OCI-LY7 (cell line): Measurements from ENCODE around the gene OR6B1. TPM values are rescaled to one million over a fixed set of nuclear protein-coding genes. Genes with fewer than 3 reads are reported as not detected.

Source experiments
- BruUV-seq: library from RNA; stranded (reverse); fragments of 400-500 nt; replicated peaks from 2 replicates; lab custom pipeline; 2021; lab: Mats Ljungman, UMichigan
- CTCF ChIA-PET: fragments of 300-600 bp; sonication (Branson Sonifier 250); formaldehyde crosslinking; loops from one replicate; lab custom pipeline; 2022; ENCODE audit warnings: antibody characterized with exemption; ENCODE audit not compliant: unreplicated experiment; lab: Charles Lee
- POLR2A ChIA-PET: fragments of 300-600 bp; sonication (Branson Sonifier 250); formaldehyde crosslinking; loops from one replicate; lab custom pipeline; 2022; ENCODE audit warnings: antibody characterized with exemption; lab: Charles Lee
- DNase-seq: peaks from one replicate; pipeline ENCODE4 v3.0.0-alpha.2; 2015; ENCODE audit warnings: low spot score
- H2AFZ ChIP-seq: fragments of 200-600 bp; sonication (generic), shearing (Covaris generic); 2 replicates; pipeline ENCODE4 v1.6.1; 2014; ENCODE audit warnings: mild to moderate bottlenecking, antibody characterized with exemption, low read length, moderate library complexity
- H3K27ac ChIP-seq: fragments of 200-600 bp; sonication (generic); 2 replicates; pipeline ENCODE4 v1.5.1; 2014; ENCODE audit warnings: mixed run types, low read depth, mild to moderate bottlenecking, moderate library complexity, low read length, inconsistent platforms; ENCODE audit not compliant: poor library complexity, severe bottlenecking
- H3K36me3 ChIP-seq: fragments of 200-600 bp; sonication (generic); 2 replicates; pipeline ENCODE4 v1.6.1; 2014; ENCODE audit warnings: mild to moderate bottlenecking, antibody characterized with exemption, low read length, moderate library complexity, mixed read lengths; ENCODE audit not compliant: insufficient read depth
- H3K4me1 ChIP-seq: fragments of 200-600 bp; sonication (generic); 2 replicates; pipeline ENCODE4 v1.5.1; 2014; ENCODE audit warnings: mild to moderate bottlenecking, low read length; ENCODE audit not compliant: insufficient read depth, poor library complexity, severe bottlenecking
- H3K4me2 ChIP-seq: fragments of 200-600 bp; sonication (generic); 2 replicates; pipeline ENCODE4 v1.6.1; 2014; ENCODE audit warnings: mild to moderate bottlenecking, low read length
- H3K4me3 ChIP-seq: fragments of 200-600 bp; sonication (generic); 2 replicates; pipeline ENCODE4 v1.5.1; 2014; ENCODE audit warnings: mild to moderate bottlenecking, low read depth, low read length; ENCODE audit not compliant: poor library complexity, severe bottlenecking
- H3K79me2 ChIP-seq: fragments of 200-600 bp; sonication (generic); 2 replicates; pipeline ENCODE4 v1.6.1; 2016; ENCODE audit warnings: low read depth, mild to moderate bottlenecking, low read length, moderate library complexity, mixed read lengths; ENCODE audit not compliant: insufficient read depth
- H3K9me2 ChIP-seq: fragments of 200-600 bp; sonication (generic); 2 replicates; pipeline ENCODE4 v1.6.1; 2016; ENCODE audit warnings: mild to moderate bottlenecking, low read length, mixed read lengths; ENCODE audit not compliant: insufficient read depth
- H3K9me3 ChIP-seq: fragments of 200-600 bp; sonication (generic); 2 replicates; pipeline ENCODE4 v1.6.1; 2014; ENCODE audit warnings: mild to moderate bottlenecking, mixed run types, low read length, mixed read lengths
- H4K20me1 ChIP-seq: fragments of 200-600 bp; sonication (generic); 2 replicates; pipeline ENCODE4 v1.6.1; 2014; ENCODE audit warnings: mild to moderate bottlenecking, antibody characterized with exemption, low read length, moderate library complexity, mixed read lengths; ENCODE audit not compliant: insufficient read depth
- EZH2phosphoT487 ChIP-seq: fragments of 200-600 bp; sonication (generic); IDR thresholded peaks from 2 replicates; pipeline ENCODE4 v1.6.1; 2018; ENCODE audit warnings: low read depth, borderline replicate concordance, mild to moderate bottlenecking, mixed run types, antibody characterized with exemption, low read length, moderate library complexity, mixed read lengths
- intact Hi-C: fragments of 100-400 bp; cut with micrococcal nuclease; formaldehyde crosslinking; loops from one replicate; pipeline ENCODE4 v1.10.0; 2022; ENCODE audit not compliant: unreplicated experiment
- total RNA-seq, 2 experiments: library from RNA; depleted of rRNA in 1 of 2; stranded (reverse); fragments of >200 nt in 1 of 2; shearing (Covaris generic) in 1 of 2; gene quantifications; 2 replicates each; pipeline ENCODE4 v1.2.3, GENCODE V29; 2014 to 2022
- TF ChIP-seq, protein P1 (sequence below): fragments of 200-600 bp; sonication (generic); conservative IDR thresholded peaks from 2 replicates; pipeline ENCODE4 v1.5.1; 2014; ENCODE audit warnings: mild to moderate bottlenecking, antibody characterized with exemption, low read length, moderate library complexity, mixed read lengths

The OR6B1 gene
- total RNA-seq, 2 experiments from 2014 or later: not detected

GRCh38 chr7:144001543-144001942 is 1.4 kb downstream of the OR6B1 start:
- H3K36me3 ChIP-seq: no peaks in the 10 kb centered on the region
- ChIA-PET CTCF (no interaction called here), POLR2A (no interaction called here)
- no peak overlapping the region for H3K27ac ChIP-seq
- no peaks in the 10 kb centered on the region for H3K4me1 ChIP-seq
- no peak for DNase-seq
- H4K20me1 ChIP-seq: no peaks in the 10 kb centered on the region
- H2AFZ ChIP-seq: no peak overlapping the region
- no peak overlapping the region for H3K4me3 ChIP-seq
- intact Hi-C loops: no loop called here
- H3K9me3 ChIP-seq: no peaks in the 10 kb centered on the region
- no TSS peak for BruUV-seq
- no peaks in the 10 kb centered on the region for H3K79me2 ChIP-seq
- no peaks in the 10 kb centered on the region for H3K9me2 ChIP-seq
- no peak overlapping the region for H3K4me2 ChIP-seq
- no peak for TF ChIP-seq EZH2phosphoT487
- TF ChIP-seq, protein P1, sequence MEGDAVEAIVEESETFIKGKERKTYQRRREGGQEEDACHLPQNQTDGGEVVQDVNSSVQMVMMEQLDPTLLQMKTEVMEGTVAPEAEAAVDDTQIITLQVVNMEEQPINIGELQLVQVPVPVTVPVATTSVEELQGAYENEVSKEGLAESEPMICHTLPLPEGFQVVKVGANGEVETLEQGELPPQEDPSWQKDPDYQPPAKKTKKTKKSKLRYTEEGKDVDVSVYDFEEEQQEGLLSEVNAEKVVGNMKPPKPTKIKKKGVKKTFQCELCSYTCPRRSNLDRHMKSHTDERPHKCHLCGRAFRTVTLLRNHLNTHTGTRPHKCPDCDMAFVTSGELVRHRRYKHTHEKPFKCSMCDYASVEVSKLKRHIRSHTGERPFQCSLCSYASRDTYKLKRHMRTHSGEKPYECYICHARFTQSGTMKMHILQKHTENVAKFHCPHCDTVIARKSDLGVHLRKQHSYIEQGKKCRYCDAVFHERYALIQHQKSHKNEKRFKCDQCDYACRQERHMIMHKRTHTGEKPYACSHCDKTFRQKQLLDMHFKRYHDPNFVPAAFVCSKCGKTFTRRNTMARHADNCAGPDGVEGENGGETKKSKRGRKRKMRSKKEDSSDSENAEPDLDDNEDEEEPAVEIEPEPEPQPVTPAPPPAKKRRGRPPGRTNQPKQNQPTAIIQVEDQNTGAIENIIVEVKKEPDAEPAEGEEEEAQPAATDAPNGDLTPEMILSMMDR: no peak

DNA sequence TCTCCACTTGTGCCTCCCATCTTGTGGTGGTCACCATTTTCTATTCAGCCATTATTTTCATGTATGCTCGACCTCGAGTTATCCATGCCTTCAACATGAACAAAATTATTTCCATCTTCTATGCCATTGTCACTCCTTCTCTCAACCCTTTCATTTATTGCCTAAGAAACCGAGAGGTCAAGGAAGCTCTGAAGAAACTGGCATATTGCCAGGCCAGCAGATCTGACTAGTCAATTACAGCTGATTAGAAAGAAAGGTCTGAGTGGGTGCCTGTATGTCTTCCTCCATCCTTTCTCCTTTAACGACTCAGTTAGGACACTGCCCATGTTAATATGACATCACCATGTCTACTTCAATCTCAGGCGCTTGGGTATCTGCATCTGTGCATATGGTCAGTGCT is 4.6 kb downstream of the OR6B1 start:
- intact Hi-C loops: no loop called here
- POLR2A ChIA-PET: no interaction called here
- Histone ChIP-seq H3K27ac (no peak overlapping the region), H3K9me3 (no peaks in the 10 kb centered on the region), H2AFZ (no peak overlapping the region), H3K4me1 (no peaks in the 10 kb centered on the region), H3K9me2 (no peaks in the 10 kb centered on the region), H3K4me2 (no peak overlapping the region), H3K4me3 (no peak overlapping the region), H3K36me3 (no peaks in the 10 kb centered on the region), H3K79me2 (no peaks in the 10 kb centered on the region), H4K20me1 (no peaks in the 10 kb centered on the region)
- CTCF ChIA-PET: no interaction called here
- no peak for TF ChIP-seq EZH2phosphoT487
- TF ChIP-seq, protein P1: no peak
- no TSS peak for BruUV-seq
- DNase-seq: no peak

DNA sequence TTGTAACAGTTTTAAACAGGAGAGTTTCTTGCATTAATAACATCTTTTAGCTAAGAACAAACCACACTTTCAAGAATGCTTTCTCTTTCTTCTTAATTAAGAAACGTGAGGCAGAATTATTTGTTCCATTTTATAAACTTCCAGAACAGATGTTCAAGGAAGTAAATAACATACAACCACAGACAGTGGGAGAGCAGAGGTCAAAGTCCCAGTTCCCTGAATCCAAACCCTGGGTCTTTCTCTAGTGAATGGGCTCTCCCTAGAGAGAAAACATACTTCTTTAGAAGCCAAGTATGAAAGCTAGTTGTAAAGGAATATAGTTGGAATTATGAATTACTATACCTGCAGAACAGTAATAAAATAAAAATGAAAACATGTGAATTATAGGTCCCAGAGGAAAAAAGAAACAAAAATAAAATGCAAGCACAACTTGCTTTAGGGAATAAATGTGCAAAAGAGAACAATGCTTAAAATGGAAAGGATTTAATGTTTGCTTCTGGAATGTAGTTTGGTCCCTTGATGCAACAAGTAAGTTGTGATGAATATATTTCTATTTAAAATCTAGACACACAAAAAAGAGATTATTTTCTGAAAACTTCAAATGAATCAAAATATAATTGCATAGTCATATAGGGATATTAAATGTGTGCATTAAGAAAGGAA is 6.0 kb downstream of the OR6B1 start:
- ChIA-PET CTCF (no interaction called here), POLR2A (no interaction called here)
- H3K9me2 ChIP-seq: no peaks in the 10 kb centered on the region
- no peaks in the 10 kb centered on the region for H3K9me3 ChIP-seq
- no peak for DNase-seq
- no peak overlapping the region for H3K4me2 ChIP-seq
- intact Hi-C loops: no loop called here
- no peak overlapping the region for H2AFZ ChIP-seq
- no TSS peak for BruUV-seq
- H4K20me1 ChIP-seq: no peaks in the 10 kb centered on the region
- H3K36me3 ChIP-seq: no peaks in the 10 kb centered on the region
- TF ChIP-seq, protein P1: no peak
- no peak for TF ChIP-seq EZH2phosphoT487
- no peak overlapping the region for H3K4me3 ChIP-seq
- H3K4me1 ChIP-seq: no peaks in the 10 kb centered on the region
- no peak overlapping the region for H3K27ac ChIP-seq
- no peaks in the 10 kb centered on the region for H3K79me2 ChIP-seq
